ENCODE data around the gene FOS. TPM values are rescaled to one million over a fixed set of nuclear protein-coding genes. Genes with fewer than 3 reads are reported as not detected.
A peak's percentile ranks its signal among the peaks of the same experiment; 100 is the strongest.

Gene FOS
- total RNA-seq, 1 donor from 2014 or later, result 302 TPM

DNA sequence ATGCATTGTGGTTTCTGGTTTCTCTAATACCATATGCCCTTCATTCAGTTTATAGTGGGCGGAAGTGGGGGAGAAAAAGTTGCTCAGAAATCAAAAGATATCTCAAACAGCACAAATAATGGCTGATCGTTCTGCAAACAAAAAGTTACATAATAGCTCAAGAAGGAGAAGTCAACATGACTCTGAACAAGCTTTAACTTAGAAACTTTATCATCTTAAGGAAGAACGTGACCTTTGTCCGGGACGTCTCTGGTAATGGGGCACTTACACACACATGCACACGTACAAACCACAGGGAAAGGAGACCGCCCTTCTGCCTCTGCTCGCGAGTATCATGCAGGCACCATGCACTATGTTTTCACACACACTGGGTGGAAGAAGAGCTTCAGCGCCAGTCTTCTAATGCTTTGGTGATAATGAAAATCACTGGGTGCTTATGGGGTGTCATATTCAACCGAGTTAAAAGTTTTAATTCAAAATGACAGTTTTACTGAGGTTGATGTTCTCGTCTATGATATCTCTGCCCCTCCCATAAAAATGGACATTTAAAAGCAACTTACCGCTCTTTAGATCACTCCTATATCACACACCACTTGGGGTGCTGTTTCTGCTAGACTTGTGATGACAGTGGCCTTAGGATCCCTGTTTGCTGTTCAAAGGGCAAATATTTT lies 4.7 kb downstream of the FOS start:
- peaks cover 20% of the 10 kb centered on the region for H3K36me3 ChIP-seq
- DNase-seq, result peak; percentile 67
- peak; percentile 34 to 37 for ATAC-seq
- no peak overlapping the region for H3K4me3 ChIP-seq
- intact Hi-C loops (cut with DNase I), result no loop called here
- H3K27ac ChIP-seq, result peak overlapping the region; percentile 100
- TF ChIP-seq, protein P1, sequence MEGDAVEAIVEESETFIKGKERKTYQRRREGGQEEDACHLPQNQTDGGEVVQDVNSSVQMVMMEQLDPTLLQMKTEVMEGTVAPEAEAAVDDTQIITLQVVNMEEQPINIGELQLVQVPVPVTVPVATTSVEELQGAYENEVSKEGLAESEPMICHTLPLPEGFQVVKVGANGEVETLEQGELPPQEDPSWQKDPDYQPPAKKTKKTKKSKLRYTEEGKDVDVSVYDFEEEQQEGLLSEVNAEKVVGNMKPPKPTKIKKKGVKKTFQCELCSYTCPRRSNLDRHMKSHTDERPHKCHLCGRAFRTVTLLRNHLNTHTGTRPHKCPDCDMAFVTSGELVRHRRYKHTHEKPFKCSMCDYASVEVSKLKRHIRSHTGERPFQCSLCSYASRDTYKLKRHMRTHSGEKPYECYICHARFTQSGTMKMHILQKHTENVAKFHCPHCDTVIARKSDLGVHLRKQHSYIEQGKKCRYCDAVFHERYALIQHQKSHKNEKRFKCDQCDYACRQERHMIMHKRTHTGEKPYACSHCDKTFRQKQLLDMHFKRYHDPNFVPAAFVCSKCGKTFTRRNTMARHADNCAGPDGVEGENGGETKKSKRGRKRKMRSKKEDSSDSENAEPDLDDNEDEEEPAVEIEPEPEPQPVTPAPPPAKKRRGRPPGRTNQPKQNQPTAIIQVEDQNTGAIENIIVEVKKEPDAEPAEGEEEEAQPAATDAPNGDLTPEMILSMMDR (IDR thresholded peaks at IDR 0.05), result peak; percentile 7
- no peaks in the 10 kb centered on the region for H3K27me3 ChIP-seq (ENCODE audit: low read depth)
- no peaks in the 10 kb centered on the region for H3K9me3 ChIP-seq
- peaks cover 55% of the 10 kb centered on the region for H3K4me1 ChIP-seq

DNA sequence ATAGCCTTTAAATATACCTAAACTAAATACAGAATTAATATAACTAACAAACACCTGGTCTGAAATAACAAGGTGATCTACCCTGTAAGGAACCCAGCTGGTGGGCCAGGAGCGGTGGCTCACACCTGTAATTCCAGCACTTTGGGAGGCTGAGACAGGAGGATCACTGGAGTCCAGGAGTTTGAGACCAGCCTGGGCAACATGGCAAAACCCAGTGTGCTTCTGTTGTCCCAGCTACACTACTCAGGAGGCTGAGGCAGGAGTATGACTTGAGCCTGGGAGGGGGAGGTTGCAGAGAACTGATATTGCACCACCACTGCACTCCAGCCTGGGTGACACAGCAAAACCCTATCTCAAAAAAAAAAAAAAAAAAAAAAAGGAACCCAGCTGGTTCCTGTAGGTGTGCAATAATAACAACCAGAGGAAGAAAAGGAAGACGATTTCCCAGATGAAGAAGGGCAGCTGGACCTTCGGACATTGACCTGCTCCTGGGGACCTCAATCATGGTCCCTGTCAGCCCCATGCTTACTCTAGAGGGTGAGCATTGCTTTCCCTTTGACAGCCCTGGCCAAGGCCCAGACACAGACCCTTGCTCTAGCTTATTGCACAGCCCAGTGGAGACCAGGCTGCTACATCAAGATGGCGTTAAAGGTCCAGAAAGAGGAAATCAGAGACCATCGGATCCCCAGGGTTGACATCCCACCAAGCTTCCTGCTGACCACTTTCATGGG lies 5.4 kb downstream of the FOS start:
- no peaks in the 10 kb centered on the region for H3K27me3 ChIP-seq (ENCODE audit: low read depth)
- no peaks in the 10 kb centered on the region for H3K9me3 ChIP-seq
- peaks cover 56% of the 10 kb centered on the region for H3K4me1 ChIP-seq
- peak overlapping the region; percentile 100 for H3K27ac ChIP-seq
- H3K4me3 ChIP-seq, result no peak overlapping the region
- peaks cover 20% of the 10 kb centered on the region for H3K36me3 ChIP-seq
- ATAC-seq (peak; percentile 46 to 58), DNase-seq (peak; percentile 75)
- intact Hi-C loops (cut with DNase I), result no loop called here
- TF ChIP-seq, protein P1 (IDR thresholded peaks at IDR 0.05), result no peak

DNA sequence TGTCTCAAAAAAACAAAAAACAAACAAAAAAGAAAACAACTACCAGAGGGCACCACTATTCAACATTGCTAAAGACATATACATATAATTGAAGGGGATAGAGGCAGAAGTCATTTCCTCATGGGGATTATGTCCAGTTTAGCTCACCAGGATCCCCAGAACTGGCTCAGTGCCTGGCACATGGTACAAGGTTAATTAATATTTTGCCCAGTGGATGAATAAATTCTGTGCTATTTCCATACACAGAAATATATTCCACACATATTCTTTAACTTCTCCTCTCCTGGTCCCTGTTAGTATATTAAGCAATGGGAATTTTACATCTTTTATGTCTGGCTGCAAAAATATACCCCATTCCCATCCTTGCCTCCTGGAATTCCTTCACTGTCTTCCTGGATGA lies 6.7 kb downstream of the FOS start:
- H3K27me3 ChIP-seq (ENCODE audit: low read depth), result no peaks in the 10 kb centered on the region
- TF ChIP-seq, protein P1 (IDR thresholded peaks at IDR 0.05), result no peak
- H3K36me3 ChIP-seq, result peaks cover 20% of the 10 kb centered on the region
- intact Hi-C loops (cut with DNase I), result no loop called here
- no peak overlapping the region for H3K4me3 ChIP-seq
- ATAC-seq (no peak), DNase-seq (no peak)
- H3K4me1 ChIP-seq, result peaks cover 48% of the 10 kb centered on the region
- no peaks in the 10 kb centered on the region for H3K9me3 ChIP-seq
- no peak overlapping the region for H3K27ac ChIP-seq

- Histone ChIP-seq H3K27me3 (ENCODE audit: low read depth) (no peaks in the 10 kb centered on the region), H3K27ac (no peak overlapping the region), H3K9me3 (no peaks in the 10 kb centered on the region), H3K4me3 (no peak overlapping the region), H3K4me1 (peaks cover 38% of the 10 kb centered on the region), H3K36me3 (peaks cover 10% of the 10 kb centered on the region)
- ATAC-seq (no peak), DNase-seq (no peak)
- intact Hi-C loops (cut with DNase I), result no loop called here
- TF ChIP-seq, protein P1 (IDR thresholded peaks at IDR 0.05), result no peak
Observed at GRCh38 chr14:75286313-75286712, 7.7 kb downstream of the FOS start.

GRCh38 chr14:75289840-75290388 lies 11.3 kb downstream of the FOS start:
- intact Hi-C loops (cut with DNase I), result no loop called here
- TF ChIP-seq, protein P1 (IDR thresholded peaks at IDR 0.05), result no peak

More at GRCh38 chr14:75289840-75290388, 11.3 kb downstream of the FOS start:
- ATAC-seq (no peak), DNase-seq (no peak)
- Histone ChIP-seq H3K27ac (no peak overlapping the region), H3K9me3 (no peaks in the 10 kb centered on the region), H3K4me3 (no peak overlapping the region), H3K27me3 (ENCODE audit: low read depth) (no peaks in the 10 kb centered on the region), H3K4me1 (peaks cover 29% of the 10 kb centered on the region), H3K36me3 (no peaks in the 10 kb centered on the region)
